ENCODE measurements around the gene GRIP2. TPM values are rescaled to one million over a fixed set of nuclear protein-coding genes. Genes with fewer than 3 reads are reported as not detected.

Gene GRIP2
- polyA plus RNA-seq, 1 donor from 2014 or later = 8.6 TPM

- Histone ChIP-seq H3K36me3 (ENCODE audit: insufficient read depth, low read length) (peaks cover 6% of the 10 kb centered on the region), H3K9me2 (ENCODE audit: insufficient read depth, low read length) (no peaks in the 10 kb centered on the region), H3K27me3 (ENCODE audit: insufficient read depth, low read depth, low read length) (no peaks in the 10 kb centered on the region), H3F3A (ENCODE audit: insufficient read depth, low read length, poor library complexity, severe bottlenecking) (no peaks in the 10 kb centered on the region), H3K4me2 (ENCODE audit: low read length) (no peak overlapping the region), H3K4me3 (ENCODE audit: low read length) (no peak overlapping the region), H3K27ac (ENCODE audit: low read length) (no peak overlapping the region), H2AFZ (ENCODE audit: low read depth, low read length) (no peak overlapping the region), H3K79me2 (replicated peaks; ENCODE audit: insufficient read depth, low read length) (no peaks in the 10 kb centered on the region), H4K20me1 (ENCODE audit: insufficient read depth) (no peaks in the 10 kb centered on the region), H3K9me3 (ENCODE audit: low read length) (no peaks in the 10 kb centered on the region), H3K9ac (ENCODE audit: low read length) (no peak overlapping the region)
- no peak for TF ChIP-seq MXI1 (conservative IDR thresholded peaks at IDR 0.05; ENCODE audit: poor library complexity, severe bottlenecking)
- no peak for TF ChIP-seq REST (IDR thresholded peaks at IDR 0.05; ENCODE audit: borderline replicate concordance)
- no peak for TF ChIP-seq EP300 (conservative IDR thresholded peaks at IDR 0.05; ENCODE audit: poor library complexity, severe bottlenecking)
- TF ChIP-seq SMC3 (conservative IDR thresholded peaks at IDR 0.05; ENCODE audit: poor library complexity) = no peak
- no peak for TF ChIP-seq EZH2 (IDR thresholded peaks at IDR 0.05; ENCODE audit: borderline replicate concordance, insufficient read depth, low read length, poor library complexity, severe bottlenecking)
- TF ChIP-seq RAD21 (conservative IDR thresholded peaks at IDR 0.05) = no peak
- TF ChIP-seq TAF1 (IDR thresholded peaks at IDR 0.05; ENCODE audit: low read depth) = no peak
- no peak for TF ChIP-seq CTCF (IDR thresholded peaks at IDR 0.05; ENCODE audit: poor library complexity, severe bottlenecking)
- TF ChIP-seq POLR2AphosphoS5 (IDR thresholded peaks at IDR 0.05) = no peak
Observed at GRCh38 chr3:14452740-14453710, 87.1 kb downstream of the GRIP2 start.

GRCh38 chr3:14451844-14452739, 88.0 kb downstream of the GRIP2 start:
- H4K20me1 ChIP-seq (ENCODE audit: insufficient read depth) = no peaks in the 10 kb centered on the region
- peaks cover 14% of the 10 kb centered on the region for H3K36me3 ChIP-seq (ENCODE audit: insufficient read depth, low read length)
- no peak overlapping the region for H3K27ac ChIP-seq (ENCODE audit: low read length)
- H3K4me2 ChIP-seq (ENCODE audit: low read length) = no peak overlapping the region
- no peak overlapping the region for H2AFZ ChIP-seq (ENCODE audit: low read depth, low read length)
- no peak overlapping the region for H3K9ac ChIP-seq (ENCODE audit: low read length)
- no peaks in the 10 kb centered on the region for H3K9me2 ChIP-seq (ENCODE audit: insufficient read depth, low read length)
- H3K9me3 ChIP-seq (ENCODE audit: low read length) = no peaks in the 10 kb centered on the region
- H3K27me3 ChIP-seq (ENCODE audit: insufficient read depth, low read depth, low read length) = no peaks in the 10 kb centered on the region
- H3K4me3 ChIP-seq (ENCODE audit: low read length) = no peak overlapping the region
- H3F3A ChIP-seq (ENCODE audit: insufficient read depth, low read length, poor library complexity, severe bottlenecking) = no peaks in the 10 kb centered on the region
- TF ChIP-seq EP300 (conservative IDR thresholded peaks at IDR 0.05; ENCODE audit: poor library complexity, severe bottlenecking) (no peak), SMC3 (conservative IDR thresholded peaks at IDR 0.05; ENCODE audit: poor library complexity) (no peak), REST (IDR thresholded peaks at IDR 0.05; ENCODE audit: borderline replicate concordance) (no peak)
- H3K79me2 ChIP-seq (replicated peaks; ENCODE audit: insufficient read depth, low read length) = no peaks in the 10 kb centered on the region
